GM21381 (cell line): ENCODE results near the gene MRPS2.
"Not testable (repeated sequence)": the region's sequence is repeated elsewhere in the genome, so short reads cannot be mapped to it uniquely, and the experiment has no call there.

Source experiments
- ATAC-seq: cut with Tn5 transposase; IDR thresholded peaks from one replicate; pipeline ENCODE4 v1.9.1; 2021; ENCODE audit warnings: mild to moderate bottlenecking, moderate library complexity; ENCODE audit not compliant: unreplicated experiment

MRPS2 gene

DNA sequence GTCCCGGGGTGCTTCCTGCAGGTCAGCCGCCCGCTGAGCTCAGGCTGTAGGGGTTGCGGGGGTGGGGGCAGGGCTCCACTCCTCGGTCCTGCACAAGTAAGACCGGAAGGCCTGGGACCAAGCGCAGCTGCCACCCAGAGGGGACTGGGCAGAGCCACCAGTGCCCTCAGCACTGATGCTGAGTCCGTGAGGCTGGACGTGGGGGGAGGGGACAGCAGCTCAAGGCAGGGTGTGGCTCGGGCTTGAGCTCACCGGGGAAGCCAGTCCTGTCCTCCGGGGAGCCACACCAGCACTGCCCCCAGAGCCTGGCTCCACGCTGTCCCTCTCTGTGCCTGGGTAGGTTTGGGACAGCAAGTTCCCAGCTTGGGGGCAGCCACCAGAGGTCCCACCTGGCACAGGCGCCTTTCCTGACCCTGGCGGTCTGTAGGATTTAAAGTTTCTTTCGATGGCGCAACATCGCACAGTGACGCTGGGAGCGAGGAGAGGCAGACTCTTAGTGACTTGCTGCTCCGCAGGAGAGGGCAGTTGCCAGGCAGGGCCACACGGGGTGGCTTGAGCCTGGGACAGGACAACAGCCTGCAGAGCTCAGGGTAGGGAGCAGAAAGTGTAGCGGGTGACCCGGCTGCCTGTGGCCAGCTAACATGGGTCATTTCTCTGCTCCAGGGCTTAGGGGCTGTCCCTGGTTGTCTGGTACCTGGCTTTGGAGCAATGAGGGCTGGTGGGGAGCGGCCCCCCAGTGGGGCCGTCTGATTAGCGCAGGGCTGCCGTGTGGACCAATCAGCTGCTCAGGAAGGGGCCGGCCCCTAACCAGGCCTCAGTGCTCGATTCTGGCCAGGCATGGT, 26.5 kb downstream of the MRPS2 start:
- ATAC-seq, result no peak

DNA sequence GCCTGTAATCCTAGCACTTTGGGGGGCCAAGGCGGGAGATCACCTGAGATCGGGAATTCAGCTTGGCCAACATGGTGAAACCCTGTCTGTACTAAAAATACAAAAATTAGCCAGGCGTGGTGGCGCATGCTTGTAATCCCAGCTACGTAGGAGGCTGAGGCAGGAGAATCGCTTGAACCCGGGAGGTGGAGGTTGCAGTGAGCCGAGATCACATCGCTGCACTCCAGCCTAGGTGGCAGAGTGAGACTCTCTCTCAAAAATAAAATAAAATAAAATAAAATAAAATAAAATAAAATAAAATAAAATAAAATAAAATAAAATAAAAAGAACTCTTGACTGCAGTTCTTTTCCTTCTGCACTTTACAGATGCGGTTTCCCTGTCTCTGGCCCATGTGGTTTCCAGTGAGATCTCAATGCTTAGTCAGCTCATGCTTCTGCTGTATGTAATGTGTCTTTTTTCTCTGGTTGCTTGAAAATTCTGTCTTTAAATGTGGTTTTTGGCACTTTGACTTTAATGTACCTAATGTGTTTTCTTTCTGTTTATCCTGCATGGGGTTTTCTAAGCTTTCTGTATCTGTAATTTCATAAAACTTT, 28.5 kb downstream of the MRPS2 start:
- not testable (repeated sequence) for ATAC-seq

DNA sequence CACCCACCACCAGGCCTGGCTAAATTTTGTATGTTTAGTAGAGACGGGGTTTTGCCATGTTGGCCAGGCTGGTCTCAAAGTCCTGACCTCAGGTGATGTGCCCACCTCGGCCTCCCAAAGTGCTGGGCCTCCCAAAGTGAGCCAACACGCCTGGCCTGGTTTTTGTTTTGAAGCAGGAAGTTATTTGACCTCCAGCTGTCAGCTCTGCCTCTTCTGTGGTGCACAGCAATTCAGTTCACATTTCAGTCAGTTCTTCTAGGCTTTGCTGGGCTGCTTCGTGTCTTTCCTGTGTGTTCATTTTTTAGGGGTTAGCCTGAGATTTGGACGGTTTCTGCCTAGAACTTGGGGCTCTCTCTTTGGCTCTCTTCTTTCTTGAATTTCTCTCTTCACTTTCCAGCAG, 29.7 kb downstream of the MRPS2 start:
- ATAC-seq, result no peak

DNA sequence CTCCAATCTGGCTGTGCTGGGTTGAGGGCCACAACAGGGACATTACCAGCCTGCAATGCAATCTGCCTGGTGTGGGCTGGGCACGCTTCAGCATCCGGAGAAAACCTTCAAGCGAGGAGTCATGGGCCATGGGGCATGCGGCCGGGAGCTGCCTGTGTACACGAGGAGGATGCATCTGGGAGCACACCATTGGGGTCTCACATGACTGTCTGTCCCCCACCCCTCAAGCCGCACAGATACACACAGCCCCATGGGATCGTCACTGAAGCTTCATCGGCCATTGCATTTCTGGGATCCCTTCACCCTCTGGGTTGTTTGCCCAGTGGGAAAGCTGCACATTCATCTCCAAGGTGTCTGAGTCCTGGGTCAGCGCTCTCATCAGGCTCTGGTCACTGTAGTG, 30.6 kb downstream of the MRPS2 start:
- no peak for ATAC-seq

DNA sequence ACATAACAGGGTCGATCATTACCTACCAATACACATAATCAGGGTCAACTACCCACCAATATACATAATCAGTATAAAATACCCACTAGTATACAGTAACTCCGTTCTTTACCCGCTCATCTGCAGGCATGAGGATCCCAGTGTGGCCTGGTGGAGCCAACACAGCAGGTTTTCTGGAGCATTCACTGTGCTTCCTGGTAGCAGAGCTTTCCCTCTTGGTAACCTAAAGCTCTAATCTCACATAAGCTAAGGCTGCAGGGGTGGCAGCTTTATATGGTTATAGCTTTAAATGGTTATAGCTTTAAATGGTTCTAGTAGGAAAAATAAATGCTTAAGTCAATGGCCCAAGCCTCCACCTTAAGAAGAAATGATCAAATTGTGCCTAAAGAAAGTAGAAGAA, 32.6 kb downstream of the MRPS2 start:
- no peak for ATAC-seq

DNA sequence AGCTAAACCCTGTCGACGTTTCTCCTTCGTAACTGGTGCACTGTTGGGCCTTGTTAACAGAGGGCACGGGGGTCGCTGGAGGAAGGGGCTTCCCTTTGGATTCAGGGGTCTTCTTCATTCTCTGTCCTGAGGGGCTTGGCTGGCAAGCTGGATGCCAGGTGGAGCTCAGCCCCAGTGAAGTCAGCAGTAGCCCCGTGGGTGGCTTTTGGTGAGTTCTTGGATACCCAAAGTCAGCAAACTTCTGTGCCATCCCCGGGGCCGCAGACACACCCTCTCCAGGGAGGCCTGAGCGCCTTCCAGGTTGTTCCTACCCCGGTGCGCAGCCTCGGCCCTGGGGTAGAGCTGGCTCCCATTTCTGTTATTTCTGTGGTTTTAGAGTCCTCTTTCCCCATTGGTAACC, 33.2 kb downstream of the MRPS2 start:
- no peak for ATAC-seq

DNA sequence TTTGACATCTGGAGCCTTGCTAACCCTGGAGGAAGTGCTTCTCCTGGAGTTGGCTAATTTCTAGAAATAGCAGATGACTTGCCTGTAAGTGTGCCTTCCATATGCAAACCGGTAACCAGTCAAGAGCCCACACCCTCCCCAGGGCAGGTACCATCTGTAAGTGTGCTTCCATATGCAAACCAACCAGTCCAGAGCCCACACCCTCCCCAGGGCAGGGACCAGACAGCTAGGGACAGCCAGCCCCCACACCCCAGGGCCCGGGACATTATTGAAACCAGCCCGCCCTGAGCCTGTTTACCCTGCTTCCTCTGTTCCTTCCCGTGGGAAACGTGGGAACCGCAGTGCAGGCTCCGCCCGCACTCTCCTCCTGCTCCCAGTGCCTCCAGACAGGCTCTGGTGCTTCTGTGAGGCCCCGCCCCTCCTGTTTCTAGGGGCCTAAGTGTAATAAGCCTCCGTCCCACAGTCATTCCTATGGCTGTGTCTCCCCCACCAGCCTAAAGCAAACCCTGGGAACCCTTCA, 33.8 kb downstream of the MRPS2 start:
- ATAC-seq, result not testable (repeated sequence)

DNA sequence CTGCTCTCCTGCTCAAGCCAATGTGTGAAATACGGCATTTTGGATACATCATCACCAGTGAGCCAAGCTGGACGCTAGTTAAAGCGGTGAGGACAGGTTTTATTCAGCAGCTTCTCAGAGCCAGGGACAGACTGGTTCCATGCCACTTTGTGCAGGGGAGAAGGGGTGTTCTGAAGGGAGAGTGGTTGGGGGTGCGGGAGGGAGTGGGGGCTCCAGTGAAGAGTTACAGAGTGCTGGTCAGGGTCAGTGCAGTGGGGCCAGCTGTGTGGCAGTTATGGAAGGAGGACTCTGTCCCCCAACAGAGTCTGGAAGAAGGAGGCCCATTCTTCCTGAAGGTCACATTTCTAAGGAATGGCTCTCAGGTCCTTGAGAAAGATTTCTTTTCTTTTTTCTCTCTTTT, 34.3 kb downstream of the MRPS2 start:
- not testable (repeated sequence) for ATAC-seq

DNA sequence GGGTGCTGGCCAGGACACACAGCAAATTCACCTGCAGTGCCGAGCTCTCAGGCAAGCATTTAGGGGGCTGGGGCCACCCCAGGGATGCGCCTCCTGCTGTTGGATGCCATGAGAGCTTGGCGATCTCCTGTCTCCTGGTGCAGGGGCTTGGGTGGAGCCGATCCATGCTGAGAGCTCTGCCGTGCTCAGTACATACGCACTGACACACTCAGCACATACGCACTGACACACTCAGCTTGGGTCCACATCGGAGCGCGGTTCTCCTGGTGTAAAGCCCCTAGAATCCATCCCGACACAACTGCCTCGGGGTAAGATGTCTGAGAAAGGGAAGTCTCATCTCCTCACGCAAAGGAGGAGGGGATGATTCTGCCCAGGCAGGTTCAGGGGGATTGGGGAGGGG, 35.1 kb downstream of the MRPS2 start:
- not testable (repeated sequence) for ATAC-seq

DNA sequence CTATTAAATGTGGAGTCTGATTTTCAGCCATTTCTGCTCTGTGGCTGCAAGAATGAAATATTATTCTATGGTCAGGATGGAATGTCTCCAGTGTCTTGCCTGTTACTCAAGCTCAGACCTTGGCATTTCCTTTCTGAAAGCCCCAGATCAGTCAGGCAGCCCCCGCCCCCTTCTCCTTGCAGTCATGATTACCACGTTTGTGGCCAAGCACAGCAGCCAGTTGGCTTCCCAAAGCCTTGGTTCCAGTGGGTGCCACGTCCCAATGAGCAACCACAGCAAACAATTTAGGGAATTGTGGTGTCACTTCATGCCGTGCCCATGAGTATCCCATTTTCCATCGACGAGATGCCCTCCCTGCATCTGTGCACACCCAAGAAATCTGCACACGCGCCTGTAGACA, 35.7 kb downstream of the MRPS2 start:
- ATAC-seq, result no peak

DNA sequence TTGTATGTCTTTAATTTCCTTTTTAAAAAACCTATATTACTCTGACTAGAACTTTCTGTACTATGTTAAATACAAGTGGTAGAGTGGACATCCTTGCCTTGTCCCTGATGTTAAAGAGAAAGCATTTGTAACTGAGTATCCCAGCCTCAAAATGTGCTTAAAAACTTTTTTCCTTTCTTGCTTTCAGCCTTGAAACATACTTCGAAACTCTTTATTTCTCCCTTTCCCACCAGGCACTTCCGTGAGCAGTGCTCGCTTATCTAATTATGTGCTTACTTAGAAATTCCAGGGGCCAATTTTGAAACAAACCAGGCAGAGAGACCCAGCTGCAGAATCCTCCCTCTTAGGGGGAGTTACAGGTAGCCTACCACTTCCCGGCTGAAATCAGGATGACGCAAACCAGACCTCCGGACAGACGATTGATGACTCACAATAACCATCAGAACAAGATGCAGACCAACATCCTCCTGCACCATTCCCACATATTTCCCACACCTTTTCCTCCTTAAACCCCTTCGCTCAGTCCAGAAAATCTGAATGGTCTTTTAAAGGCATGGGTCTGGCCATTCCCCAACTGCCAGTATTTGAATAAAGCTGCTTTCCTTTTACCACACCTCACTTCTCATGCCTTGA, 42.9 kb downstream of the MRPS2 start:
- ATAC-seq, result not testable (repeated sequence)

DNA sequence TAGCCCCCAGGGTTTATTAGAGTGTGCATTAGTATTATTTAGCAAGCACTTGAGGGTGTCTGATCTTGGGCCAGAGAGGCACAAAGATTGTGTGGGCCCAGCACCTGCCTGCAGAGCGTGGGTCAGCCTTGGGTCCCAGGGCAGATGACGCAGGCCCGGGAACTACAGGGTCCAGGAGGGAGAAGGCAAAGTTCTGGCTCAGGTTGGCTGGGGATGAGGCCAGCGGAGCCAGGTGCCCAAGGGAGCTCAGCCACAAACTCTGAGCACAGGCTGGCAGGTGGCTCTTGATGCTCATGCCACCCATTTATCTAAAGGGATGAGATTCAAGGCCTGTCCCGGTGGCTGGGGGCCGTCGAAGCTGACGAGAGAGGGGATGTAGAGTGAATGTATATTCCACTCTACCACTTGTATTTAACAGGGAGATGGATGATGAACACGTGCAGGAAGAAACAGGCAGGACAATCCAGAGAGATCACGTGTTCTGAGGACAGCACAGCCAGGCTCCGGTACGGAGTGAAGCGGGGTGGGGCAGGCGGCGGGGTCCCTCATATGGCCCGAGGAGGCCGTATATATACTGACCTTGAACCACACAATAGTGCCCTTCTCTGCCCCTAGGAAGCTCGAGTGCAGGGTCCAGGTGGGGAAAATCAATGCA, 44.6 kb downstream of the MRPS2 start:
- no peak for ATAC-seq

DNA sequence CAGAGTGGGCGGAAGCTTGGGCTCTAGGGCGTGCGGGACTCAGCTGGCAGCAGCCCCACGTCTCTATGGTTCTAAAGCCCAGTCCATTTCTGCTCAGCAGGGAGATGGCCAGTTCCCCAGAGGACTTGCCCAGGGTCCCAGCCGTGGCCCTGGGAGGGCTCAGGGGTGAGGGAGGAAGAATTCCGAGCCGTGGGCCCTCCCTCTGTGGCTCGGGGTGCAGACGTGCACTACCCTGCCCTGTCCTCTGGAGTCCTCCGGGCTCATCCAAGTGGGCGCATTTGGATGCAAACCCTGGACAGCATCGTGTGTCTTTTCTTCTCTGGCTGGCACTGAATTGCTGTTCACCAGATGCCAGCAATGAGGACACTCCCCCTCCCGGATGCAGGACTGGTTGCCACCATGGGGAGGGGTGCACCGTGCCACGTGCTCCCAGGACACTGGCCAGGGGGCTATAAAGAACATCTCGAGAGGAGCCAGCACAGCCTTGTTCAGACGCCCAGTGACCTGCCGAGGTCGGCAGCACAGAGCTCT, 45.2 kb downstream of the MRPS2 start, which contains the start of gene OBP2A:
TSS of gene OBP2A (plus strand) at position 481 of the 531 bp plus-strand sequence. CDS start 55 bp downstream, outside the sequence.
- ATAC-seq, result not testable (repeated sequence)

DNA sequence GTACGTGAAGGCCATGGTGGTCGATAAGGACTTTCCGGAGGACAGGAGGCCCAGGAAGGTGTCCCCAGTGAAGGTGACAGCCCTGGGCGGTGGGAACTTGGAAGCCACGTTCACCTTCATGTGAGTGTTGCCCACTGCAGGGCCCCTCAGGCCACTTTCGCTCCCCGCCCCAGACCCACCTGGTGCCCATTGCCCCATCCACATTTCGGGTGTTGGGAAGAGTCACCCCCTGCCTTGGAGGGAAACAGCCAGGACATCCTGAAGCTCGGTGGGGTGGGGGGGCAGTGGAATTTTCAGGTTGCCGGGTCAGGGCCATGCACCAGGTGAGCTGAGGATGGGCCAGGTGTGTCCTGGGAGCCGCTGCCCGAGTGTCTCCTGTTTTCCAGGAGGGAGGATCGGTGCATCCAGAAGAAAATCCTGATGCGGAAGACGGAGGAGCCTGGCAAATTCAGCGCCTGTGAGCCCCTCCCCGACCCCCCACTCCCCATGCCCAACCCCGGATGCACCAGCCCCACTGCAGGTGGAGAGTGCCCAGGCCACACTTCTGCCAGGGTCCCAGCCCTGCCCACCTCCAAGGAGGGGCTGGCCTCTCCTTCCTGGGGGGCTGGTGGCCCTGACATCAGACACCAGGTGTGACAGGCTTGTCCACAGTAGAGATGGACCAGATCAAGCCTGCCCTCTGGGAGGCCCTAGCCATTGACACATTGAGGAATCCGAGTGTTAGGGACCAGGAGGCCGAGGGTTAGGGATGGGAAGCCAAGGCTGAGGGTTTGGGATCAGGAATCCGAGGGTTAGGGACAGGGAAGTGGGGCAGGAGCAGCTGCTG, 46.5 kb downstream of the MRPS2 start:
- not testable (repeated sequence) for ATAC-seq

DNA sequence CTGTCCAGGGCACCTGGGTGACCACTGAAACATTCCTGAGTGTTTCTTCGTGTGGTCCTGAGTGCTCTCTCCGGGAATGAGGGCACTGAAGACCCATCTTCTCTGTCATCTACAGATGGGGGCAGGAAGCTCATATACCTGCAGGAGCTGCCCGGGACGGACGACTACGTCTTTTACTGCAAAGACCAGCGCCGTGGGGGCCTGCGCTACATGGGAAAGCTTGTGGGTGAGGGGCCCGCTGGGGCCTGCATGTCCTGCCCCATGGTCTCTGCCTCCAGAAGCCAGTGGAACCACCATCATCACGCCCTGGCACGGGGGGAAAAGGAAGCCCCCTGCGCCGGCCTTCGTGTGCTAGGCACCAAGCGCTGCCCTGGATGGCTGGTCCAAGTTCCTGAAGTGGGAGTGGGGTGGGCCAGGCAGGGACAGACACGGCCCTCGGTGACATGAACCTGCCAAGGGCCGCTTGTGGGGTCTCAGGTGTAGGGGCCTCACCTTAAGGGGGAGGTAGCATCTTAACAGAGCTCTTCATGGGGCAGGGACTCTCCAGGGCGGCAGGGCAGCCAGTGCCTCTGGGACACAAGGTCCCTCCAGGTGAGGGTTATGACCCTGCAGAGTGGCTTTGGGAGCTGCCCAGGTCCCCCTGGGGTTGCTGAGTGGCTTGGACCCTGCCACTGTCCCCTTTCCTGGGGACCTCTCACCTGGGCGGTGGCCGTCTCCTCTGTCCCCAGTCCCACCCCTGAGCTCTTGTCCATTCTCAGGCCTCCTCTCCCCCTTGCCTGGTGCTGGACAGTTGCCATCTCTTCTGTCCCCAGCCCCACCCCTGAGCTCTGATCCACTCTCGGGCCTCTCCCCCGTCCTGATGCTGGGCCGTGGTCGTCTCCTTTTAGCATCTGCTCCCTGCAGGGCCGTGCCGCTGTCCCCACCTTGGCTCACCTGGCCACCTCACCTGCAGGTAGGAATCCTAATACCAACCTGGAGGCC, 47.6 kb downstream of the MRPS2 start:
- ATAC-seq, result no peak

DNA sequence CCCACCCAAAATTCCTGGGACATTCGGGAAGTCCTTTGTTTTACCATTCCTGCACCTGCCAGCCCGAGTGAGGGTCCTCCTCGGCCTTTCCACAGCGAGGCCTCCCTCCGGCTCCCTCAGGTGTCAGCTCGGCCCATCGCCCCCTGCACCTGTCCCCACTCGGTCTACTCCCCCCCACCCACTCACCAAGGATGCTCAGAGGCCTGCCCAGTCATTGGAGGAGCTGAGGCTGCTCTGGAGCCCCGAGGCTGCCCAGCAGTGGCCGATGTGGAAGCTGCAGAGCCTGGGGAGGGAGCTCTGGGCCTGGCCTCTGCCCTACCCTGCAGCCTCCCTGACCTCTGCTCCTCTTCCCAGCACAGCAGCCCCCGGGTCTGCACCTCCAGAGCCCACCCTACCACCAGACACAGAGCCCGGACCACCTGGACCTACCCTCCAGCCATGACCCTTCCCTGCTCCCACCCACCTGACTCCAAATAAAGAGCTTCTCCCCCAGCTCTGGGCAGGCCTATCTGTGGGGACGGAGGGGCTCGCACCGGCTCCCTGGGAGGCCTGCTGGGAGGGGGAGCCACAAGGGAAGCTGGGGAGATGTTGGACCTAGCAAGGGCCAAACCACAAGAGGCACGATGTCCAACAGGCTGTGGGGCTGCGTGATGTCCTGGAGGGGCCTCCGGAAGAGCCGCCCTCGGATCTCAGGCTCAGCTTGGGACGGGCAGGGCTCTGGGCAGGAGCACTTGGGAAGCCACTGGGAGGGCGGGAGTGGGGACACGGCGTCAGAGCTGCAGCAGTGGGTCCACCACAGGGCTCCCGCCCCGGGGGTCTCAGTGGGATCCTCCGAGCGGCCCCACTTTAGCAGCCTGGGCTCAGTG, 49.2 kb downstream of the MRPS2 start:
- not testable (repeated sequence) for ATAC-seq

DNA sequence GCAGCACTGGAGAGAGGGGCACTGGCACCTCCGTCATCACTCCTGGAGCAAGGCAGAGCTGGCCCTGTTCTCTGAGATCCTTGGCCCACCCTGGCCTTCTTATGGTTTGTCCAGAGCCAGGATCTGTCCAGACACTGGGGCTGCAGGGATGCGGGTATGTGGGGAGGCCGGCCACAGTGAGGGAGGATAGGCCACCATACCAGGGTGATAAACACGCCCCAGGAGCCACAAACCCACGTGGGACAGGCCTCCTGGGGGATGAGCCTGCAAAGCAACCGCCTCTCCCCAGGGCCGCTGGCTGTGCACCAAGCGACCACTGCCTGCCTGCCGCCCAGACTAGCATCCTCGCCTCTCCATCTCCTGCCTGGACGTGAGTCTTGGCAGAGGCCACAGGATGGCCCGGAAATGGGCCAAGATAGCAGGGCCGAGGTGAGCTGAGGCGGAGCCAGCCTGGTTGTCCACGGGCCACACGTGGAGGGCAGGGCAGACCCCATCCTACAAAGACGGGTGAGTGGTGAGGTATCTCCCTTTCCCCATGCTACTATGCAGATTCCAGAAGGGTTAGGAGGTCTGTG, 49.9 kb downstream of the MRPS2 start:
- no peak for ATAC-seq

DNA sequence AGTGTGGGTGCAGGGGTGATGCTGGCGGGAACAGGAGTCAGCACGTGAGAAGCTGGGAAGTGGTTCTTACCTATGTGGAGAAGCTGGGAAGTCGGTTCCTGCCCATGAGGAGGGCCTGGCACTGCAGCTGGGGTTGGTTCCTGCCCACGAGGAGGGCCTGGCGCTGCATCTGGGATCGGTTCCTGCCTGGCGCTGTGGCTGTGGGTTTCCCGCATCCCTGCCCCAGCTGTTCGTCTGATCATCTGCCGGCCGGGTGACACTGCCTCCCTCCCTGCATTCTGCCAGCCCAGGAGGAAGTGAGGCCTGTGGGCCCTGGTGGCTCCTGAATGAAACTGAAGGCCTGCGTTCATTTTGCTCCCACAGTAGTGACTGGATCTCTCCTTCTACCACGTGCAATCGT, 50.5 kb downstream of the MRPS2 start:
- ATAC-seq, result no peak
